Neural cell (in vitro differentiated cells): ENCODE measurements around the gene LNX2.

Experiments used
- MXI1 ChIP-seq: fragments of 450-650 bp; conservative IDR thresholded peaks from 2 replicates; pipeline ENCODE4 v1.6.1; 2014; ENCODE audit warnings: antibody characterized with exemption, mild to moderate bottlenecking; ENCODE audit not compliant: poor library complexity, severe bottlenecking
- TAF1 ChIP-seq: IDR thresholded peaks from 2 replicates; pipeline ENCODE4 v1.6.1; 2012; ENCODE audit warnings: low read depth
- TF ChIP-seq, protein P1 (sequence below): fragments of 450-650 bp; IDR thresholded peaks from 2 replicates; pipeline ENCODE4 v1.5.1; 2014; ENCODE audit warnings: antibody characterized with exemption, mild to moderate bottlenecking, moderate library complexity; ENCODE audit not compliant: poor library complexity, severe bottlenecking

DNA sequence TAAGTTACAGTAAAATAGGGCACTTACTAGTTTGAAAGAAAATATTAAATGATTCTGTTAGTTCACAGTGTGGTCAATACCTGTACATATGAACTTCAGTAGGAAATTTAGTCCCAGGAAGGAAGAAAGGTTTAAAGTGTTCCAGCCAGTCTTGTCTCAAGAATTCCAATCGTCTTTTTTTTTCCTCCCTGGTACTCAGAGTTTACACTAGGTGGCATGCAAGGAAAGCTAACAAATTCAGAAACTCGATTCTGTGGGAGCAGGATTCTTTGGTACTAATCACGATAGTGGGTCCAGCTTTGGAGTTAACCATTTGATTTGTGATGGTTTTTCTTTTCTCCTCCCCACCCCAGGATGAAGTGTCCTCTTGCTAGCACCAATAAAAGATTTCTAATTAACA lies 45.0 kb upstream of the LNX2 start:
- TF ChIP-seq, protein P1, sequence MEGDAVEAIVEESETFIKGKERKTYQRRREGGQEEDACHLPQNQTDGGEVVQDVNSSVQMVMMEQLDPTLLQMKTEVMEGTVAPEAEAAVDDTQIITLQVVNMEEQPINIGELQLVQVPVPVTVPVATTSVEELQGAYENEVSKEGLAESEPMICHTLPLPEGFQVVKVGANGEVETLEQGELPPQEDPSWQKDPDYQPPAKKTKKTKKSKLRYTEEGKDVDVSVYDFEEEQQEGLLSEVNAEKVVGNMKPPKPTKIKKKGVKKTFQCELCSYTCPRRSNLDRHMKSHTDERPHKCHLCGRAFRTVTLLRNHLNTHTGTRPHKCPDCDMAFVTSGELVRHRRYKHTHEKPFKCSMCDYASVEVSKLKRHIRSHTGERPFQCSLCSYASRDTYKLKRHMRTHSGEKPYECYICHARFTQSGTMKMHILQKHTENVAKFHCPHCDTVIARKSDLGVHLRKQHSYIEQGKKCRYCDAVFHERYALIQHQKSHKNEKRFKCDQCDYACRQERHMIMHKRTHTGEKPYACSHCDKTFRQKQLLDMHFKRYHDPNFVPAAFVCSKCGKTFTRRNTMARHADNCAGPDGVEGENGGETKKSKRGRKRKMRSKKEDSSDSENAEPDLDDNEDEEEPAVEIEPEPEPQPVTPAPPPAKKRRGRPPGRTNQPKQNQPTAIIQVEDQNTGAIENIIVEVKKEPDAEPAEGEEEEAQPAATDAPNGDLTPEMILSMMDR = peak; percentile 17
- no peak for TF ChIP-seq MXI1
- TF ChIP-seq TAF1 = no peak
